HG02943 (cell line): Measurements from ENCODE around the gene OTOA.
"Not testable (repeated sequence)": the region's sequence is repeated elsewhere in the genome, so short reads cannot be mapped to it uniquely, and the experiment has no call there.

Source experiments
- ATAC-seq: cut with Tn5 transposase; IDR thresholded peaks from one replicate; pipeline ENCODE4 v1.9.1; 2021; ENCODE audit warnings: mild to moderate bottlenecking, low read depth, moderate library complexity; ENCODE audit not compliant: unreplicated experiment

The OTOA gene

DNA sequence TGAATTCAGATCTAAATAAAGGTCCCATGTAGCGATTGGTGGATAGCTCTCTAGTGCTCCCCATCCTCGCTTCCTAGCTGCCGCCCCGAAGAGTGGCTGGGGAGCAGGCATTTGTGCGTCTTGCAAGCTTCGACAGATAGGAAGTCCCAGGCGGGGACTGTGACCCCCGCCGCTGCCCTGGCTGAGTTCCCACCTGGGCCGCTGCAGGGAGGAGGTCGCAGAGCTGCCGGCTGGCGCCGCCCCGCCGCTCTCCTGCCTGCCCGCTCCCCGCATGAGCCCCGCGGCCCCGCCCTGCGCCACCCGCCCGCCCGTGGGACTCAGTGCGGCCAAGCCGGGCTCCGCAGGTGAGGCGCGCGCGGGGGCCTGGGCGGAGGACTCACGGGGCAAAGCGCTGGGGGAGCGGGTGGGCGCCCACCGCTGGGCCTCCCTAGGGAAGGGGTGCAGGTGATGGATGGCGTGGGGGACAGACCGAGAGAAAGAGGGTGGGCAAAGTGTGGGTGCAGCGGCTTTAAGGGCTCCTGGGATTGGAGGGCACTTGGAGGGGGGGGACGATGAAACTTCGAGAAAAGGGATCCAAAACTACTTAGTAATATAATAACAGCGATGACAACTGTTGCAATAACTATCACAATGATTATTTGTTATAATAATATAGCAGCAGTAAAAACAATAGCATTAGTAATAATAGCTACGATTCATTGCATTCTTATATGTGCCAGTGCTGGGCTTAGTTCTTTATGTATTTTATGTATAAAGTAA lies at the start of gene OTOA:
OTOA (plus strand) TSS at position 80 of the 759 bp plus-strand sequence. CDS start 14,547 bp downstream, outside the sequence.
- ATAC-seq, result no peak

DNA sequence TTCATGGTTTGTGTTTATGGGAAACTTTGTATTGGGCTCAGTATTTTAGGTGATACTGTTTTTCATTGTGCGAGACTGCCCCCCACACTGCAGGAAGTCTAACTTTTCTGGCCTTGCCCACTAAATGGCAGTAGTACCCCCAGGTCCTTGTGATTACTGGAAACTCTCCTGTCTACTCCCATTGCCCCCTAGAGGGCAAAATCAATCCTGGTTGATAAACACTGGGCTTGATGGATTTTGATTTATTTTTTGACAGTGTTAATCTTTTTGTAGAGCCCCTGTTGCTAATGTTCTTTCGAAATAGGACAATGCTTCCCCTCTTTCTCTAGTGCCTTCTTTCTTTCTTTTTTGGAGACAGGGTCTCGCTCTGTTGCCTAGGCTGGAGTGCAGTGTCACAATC lies 48.9 kb upstream of the OTOA start:
- ATAC-seq, result no peak

DNA sequence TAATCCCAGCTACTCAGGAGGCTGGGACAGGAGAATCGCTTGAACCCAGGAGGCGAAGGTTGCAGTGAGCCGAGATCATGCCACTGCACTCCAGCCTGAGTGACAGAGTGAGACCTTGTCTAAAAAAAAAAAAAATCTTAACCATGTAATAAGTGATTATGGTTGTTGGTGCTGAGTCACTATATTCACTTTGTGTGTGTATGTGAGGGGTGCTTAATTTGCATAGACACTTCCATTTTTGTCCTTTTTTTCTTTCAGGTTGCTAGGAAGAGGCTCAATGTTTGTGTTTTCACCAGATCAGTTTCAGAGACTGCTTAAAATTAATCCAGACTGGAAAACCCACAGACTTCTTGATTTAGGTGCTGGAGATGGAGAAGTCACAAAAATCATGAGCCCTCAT lies 46.2 kb upstream of the OTOA start:
- no peak for ATAC-seq

DNA sequence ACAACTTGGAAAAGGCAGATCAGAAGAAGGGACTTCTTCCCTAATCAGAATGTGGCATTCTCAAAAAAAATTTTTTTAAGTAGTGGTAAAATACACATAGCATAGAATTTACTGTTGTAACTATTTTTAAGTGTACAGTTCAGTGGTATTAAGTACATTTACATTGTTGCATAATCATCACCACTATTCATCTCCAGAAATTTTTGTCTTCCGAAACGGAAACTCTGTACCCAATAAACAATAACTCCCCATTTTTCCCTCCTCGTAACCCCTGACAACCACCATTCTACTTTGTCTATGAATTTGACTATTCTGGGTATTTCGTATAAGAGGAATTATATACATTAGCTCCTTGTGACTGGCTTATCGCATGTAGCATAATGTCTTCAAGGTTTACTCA lies 45.5 kb upstream of the OTOA start:
- no peak for ATAC-seq

DNA sequence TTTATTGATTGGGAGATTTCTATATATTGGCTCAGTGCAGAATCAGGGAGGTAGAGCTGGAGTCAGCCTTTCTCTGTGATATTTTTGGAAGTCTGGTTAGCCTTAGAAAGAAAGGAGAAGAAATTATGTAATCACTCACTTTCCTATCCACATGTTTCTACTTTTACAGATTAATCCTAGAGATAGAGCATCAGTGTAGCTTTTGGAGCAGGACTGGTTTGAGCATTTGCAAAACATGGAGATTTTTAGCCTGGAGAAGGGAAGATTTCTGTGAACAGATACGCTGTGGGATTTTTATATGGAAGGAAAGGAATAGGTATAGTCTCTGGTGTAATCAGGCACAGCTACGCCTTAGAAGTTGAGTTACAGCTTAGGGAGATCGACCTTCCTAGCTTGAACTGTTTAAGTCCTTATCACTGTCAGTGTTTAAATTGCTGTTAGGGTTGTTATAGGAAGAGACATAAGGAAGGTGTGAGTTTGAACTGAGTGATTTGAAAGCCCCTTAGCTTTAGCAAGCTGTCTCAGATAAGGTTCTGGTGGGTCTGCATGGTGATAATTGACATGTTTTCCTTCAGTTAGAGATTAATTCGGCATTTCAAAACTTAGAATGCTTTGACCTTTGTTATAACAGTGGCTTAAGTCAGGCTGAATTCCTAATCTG lies 43.9 kb upstream of the OTOA start:
- no peak for ATAC-seq

DNA sequence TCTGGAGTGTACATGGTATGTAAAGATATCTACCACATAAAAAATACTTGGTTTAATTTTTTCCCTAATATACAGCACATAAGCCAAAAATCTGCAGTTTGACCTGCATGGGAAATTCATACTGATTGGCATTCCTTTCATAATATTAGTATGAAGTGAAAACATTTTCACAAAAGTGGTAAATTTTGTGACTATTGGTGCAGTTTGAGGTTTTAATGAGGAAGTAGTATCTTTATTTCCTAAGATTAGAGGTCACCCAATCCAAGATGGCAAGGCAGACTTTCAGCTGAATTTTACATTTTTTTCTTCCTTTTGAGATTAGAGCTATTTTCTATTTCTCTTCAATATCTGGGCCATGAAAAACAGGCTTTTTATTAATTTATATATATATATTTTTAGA lies 43.2 kb upstream of the OTOA start:
- no peak for ATAC-seq

DNA sequence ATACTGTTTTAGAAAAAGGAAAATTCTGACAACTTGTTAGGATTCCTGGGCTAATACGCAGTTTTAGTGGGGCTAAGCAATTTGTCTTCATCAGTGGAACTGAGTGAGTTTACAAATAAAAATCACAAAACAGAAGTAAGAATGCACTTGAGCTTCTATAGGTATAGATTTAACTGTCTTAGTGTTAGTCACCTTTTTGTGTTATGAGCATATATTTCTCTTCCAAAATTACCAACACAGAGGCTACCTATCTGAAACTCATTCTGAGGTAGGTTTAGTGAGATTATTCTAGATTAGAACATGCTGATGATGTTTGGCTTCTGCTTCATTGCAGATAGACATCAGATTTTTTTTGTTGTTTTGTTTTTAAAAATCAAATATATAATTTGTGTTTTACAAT lies 41.2 kb upstream of the OTOA start:
- ATAC-seq, result no peak

DNA sequence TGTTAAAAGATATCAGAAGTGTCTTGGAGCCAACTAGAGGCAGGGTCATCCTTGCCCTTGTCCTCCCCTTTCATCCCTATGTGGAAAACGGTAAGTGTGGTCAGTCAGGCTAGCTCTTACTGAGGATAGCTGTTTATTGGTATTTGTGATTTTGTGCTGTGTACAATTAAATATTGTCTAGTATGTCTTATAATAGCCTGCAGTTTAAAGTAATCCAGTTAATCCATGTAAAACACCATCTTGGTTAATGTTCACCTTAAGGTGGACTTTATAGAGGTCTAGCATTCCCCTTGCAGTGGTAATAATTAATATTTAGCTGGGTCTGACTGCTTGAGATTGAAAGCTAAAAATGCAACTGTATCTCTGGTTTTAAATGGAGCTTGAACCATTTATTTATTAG lies 38.7 kb upstream of the OTOA start:
- ATAC-seq, result no peak

DNA sequence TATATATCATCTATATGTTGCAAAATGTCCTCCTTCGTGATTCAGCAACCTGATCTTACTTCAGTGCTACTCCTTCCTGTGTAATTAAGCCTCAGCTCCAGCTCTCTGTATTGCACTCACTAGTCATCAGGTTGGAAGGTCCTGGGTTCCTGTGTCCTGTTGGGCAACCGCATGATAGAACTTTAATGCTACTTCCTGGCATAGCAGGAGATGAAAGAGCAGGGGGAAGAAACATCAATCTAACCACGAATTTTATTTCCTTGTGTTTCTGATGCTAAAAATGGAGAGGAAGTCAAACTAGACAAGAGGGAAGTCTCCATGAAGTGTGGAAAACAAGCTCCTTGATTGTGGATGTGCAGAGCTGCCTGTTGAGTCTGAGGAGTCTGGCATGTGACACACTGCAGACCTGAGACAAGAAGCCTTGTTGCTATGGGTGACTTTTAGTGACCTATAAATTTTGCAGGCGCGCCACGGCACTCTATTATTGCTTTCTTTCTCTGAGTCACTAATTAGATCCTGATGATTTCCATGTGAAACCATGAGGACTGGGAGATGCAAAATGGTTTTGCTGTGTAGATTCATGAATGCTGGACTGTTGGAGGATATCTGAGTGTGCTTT lies 37.0 kb upstream of the OTOA start:
- ATAC-seq, result no peak

DNA sequence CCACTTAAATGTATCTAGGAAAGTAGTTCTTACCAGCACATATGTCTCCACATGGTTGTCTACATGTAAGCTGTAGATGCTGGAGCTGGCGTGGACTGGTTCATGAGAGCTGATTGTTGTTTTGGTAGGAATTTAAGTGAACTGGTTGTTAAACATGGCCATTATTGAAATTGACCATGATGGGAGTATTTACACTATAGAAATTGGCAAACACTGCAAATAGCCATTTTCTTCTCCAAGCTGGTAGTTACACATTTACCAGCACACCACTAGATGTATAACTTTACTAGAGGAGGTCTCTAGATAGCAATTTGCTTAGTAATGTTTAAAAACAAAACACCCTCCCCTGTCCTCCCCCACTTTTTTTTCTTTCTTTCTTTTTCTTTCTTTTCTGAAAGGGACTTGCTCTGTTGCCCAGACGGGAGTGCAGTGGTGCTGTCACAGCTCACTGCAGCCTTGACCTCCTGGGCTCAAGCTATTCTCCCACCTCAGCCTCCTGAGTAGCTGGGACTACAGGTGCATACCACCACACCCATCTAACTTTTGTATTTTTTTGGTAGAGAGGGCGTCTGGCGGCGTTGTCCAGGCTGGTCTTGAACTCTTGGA lies 35.5 kb upstream of the OTOA start:
- ATAC-seq, result no peak

DNA sequence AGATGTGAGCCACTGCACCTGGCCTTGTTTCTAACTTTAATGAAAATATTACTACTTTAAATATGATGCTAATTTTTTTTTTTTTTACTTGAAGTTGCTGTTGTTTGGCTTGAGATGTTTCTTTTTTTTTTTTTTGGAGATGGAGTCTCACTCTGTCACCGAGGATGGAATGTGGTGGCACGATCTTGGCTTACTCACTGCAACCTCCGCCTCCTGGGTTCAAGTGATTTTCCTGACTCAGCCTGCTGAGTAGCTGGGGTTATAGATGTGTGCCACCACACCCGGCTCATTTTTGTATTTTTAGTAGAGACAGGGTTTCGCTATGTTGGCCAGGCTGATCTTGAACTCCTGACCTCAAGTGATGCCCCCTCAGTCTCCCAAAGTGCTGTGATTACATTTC lies 35.0 kb upstream of the OTOA start:
- no peak for ATAC-seq

DNA sequence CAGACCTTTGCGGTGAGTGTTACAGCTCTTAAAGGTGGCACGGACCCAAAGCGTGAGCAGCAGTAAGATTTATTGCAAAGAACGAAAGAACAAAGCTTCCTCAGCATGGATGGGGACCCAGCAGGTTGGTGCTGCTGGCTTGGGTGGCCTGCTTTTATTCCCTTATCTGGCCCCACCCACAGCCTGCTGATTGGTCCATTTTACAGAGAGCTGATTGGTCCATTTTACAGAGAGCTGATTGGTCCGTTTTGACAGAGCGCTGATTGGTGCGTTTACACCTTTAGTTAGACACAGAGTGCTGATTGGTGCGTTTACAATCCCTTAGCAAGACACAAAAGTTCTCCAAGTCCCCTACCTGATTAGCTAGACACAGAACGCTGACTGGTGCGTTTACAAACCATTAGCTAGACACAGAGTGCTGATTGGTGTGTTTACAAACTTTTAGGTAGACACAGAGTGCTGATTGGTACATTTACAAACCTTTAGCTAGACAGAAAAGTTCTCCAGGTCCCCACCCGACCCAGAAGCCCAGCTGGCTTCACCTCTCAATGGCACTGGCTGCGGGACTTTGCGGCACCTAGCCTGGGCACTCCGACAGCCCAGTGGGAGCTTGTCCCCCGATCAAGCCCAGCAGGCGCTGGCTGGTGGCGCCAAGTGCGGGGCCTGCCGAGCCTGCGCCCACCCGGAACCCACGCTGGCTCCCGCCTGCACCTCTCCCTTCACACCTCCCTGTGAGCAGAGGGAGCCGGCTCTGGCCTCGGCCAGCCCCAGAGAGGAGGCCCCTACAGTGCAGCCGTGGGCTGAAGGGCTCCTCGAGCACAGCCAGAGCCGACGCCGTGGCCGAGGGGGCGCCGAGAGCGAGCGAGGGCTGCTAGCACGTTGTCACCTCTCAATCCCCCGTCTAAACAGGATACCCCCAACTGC lies 33.9 kb upstream of the OTOA start:
- not testable (repeated sequence) for ATAC-seq

DNA sequence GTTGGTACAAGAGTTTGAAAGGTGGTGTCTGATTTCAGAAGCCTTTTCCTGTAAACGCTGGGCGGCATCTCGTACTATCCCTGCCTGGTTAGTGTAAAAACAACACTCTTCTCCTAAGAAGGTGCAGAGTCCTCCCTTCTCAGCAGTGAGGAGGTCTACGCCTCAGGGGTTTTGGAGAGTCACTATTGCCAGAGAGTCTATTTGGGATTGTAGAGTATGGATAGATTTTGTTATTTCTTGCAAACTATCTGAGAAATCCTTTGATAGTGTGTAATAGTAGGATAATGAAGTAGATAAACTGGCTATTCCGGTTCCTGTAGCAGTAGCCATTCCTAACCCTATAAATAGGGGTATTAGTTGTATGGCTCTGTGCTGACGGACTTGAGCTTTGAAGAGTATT lies 32.9 kb upstream of the OTOA start:
- not testable (repeated sequence) for ATAC-seq

DNA sequence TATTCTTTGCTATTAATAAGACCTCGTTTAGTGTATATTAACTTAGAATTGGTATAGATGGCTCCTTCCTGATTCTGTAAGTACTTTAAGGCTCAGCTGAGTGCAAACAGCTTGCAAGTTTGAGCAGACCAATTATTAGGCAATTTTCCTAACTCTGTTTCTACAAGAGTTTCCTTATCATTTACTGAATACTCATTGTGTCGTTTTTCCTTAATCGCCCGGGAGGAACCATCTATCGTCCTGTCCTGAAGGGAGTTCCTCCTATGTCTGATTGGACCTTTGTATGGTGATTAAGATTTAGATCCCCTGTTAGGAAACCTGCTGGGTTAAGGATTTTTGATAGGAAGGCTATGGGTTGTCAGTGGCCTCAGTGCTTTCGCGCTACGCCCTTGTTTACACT lies 32.4 kb upstream of the OTOA start:
- not testable (repeated sequence) for ATAC-seq

DNA sequence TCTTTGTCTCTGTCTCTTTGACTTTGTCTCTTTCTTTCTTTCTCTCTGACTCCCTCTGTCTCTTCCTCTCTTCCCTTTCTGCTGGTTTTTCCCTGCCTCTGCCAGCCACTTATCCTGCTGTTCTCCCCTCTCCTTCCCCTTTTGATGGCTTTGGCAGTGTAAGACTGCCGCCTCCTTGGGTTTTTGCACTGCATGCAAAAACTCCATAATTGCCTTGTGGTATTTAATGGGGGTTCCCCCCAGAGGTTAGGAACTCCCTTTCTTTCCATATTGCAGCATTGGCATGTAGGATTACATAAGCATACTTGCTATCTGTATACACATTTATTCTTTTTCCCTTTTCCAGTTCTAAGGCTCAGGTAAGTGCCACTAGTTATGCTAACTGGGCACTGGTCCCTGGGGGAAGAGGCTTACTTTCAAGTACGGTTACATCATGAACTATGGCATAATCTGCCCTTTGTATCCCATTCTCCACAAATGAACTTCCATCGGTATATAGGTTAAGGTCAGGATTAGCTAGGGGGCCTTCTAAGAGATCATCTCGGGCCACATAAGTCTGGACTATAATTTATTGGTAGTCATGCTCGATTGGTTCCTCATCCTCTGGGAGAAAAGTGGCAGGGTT lies 31.7 kb upstream of the OTOA start:
- not testable (repeated sequence) for ATAC-seq

DNA sequence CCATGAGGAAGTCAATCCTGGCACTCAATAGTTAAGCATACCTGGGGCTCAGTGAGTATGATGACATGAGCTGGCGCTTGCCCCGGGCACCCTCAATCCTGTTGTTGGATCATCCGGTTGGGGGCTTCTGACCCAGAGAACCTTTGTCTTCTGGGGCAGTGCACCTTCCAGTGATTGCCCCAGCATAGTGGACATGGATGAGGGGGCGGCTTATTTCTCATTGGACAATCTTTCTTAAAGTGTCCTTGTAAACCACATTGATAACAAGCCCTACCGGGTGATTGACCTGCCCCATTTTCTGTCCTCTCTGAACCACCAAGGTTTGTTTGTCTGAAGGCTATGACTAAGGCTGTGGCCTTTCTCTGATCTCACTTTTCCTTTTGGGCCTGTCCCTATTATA lies 29.6 kb upstream of the OTOA start:
- ATAC-seq, result no peak

DNA sequence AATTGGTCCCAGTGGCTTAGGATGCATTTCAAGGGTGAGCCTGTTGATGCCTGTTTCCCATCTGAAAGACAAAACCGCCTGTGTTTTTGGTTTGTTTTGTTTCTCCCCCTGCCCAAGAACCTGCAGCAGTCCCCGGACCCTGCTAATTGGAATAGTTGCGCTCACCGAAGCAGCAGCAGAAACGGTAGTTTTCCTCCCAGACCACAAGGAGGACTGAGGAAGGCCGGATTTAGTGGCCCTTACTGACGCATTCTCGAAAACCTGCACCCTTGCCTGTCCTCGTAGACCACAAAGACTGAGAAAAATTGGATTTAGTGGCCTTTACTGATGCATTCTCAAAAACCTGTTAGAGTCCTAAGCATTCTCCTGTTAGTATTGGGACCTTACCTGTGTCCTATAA lies 28.1 kb upstream of the OTOA start:
- ATAC-seq, result not testable (repeated sequence)

DNA sequence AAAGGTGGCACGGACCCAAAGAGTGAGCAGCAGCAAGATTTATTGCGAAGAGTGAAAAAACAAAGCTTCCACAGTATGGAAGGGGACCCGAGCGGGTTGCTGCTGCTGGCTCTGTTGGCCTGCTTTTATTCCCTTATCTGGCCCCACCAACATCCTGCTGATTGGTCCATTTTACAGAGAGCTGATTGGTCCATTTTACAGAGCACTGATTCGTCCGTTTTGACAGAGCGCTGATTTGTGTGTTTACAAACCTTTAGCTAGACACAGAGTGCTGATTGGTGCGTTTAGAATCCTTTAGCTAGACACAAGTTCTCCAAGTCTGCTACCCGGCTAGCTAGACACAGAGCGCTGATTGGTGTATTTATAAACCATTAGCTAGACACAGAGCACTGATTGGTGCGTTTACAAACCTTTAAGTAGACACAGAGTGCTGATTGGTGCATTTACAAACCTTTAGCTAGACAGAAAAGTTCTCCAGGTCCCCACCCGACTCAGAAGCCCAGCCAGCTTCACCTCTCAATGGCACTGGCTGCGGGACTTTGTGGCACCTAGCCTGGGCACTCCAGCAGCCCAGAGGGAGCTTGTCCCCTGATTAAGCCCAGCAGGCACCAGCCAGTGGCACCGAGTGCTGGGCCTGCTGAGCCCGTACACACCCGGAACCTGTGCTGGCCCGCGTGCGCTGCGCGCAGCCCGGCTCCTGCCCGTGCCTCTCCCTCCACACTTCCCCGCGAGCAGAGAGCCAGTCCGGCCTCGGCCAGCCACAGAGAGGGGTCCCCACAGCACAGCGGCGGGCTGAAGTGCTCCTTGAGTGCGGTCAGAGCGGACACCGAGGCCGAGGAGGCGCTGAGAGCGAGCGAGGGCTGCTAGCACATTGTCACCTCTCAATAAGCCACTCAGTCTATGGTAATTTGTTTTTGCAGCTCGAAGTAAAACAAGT lies 26.5 kb upstream of the OTOA start:
- ATAC-seq, result no peak

DNA sequence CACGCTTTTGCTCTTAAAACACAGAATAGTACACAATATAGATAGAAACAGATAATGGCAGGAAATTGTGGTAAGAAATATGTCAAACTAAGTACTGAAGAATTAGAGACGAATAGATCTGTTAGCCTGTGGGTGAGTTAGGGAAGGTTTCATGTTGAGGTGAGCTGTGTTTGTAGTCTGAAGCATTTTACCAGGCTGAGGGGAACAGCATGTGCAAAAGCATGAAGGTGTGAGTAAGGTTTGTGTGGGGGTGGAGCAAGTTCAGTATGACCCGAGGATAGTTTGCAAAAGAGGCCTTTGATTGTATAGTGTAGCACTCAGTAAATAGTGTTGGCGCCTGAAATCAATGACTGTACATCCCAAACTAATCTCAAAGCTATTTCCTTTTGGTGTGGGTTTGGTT lies 25.2 kb upstream of the OTOA start:
- ATAC-seq, result no peak
